ENCODE measurements around the gene FRMD4A.
"Not testable (repeated sequence)": the region's sequence is repeated elsewhere in the genome, so short reads cannot be mapped to it uniquely, and the experiment has no call there.

Gene FRMD4A

GRCh38 chr10:14146501-14146900 is 184.2 kb downstream of the FRMD4A start:
- DNase-seq (ENCODE audit: low spot score), result no peak

- DNase-seq (ENCODE audit: low spot score), result peak; percentile 44
These were observed 184.7 kb downstream of the FRMD4A start for GRCh38 chr10:14146025-14146424.

DNA sequence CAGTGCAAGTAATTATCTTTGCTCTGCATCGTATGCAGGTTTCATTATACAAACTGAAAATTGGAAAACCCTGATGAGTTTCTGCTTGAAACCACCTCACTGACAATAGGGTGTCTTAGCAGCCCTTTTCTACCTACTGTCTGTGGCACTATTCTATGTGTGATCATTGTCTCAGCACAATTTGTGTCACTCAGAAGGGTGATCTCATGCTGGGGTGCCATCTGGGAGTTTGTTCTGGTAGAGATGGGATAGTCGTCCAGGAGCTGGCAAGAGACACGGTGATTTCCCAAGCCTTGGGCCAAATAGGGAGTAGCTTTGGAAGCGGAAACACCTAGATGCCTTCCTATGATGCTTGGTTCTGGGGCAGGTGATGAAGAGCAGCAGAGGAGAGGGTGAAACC is 186.3 kb downstream of the FRMD4A start:
- no peak for DNase-seq (ENCODE audit: low spot score)

GRCh38 chr10:14142606-14143250 is 188.0 kb downstream of the FRMD4A start:
- DNase-seq (ENCODE audit: low spot score), result no peak

DNA sequence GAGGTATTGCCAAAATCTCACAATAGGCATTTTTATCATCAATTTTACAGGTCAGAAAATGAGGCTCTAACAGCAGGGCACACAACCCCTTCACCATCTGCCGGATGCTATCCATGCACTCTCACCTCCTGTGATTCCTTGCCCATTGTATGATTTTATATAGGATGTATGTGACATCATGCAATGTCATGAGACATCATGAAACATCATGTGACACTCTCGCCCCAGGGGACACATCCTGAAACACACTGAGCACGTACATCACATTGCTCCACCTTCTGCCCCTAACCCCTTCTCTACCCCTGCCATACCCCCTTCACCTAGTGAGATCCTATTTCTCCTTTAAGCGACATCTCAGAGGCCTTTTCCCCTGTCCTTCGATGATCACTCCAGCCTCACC is 189.4 kb downstream of the FRMD4A start:
- no peak for DNase-seq (ENCODE audit: low spot score)

- no peak for DNase-seq (ENCODE audit: low spot score)
These were observed 193.3 kb downstream of the FRMD4A start for GRCh38 chr10:14137391-14137790.

DNA sequence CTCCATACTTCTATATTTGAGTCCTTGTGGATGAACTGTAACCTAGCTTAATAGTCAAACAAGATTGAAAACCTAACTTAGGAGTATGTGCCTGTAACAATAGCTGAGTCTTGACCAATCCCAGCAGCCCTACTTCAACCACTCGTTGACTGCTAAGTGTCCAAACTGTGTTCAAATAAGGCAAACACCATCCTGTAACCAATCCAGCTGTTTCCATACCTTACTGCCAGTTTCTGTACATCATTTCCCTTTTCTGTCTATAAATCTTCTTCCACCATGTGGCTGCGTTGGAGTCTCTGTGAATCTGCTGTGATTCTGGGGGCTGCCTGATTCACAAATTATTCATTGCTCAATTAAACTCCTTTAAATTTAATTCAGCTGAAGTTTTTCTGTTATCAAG is 195.5 kb downstream of the FRMD4A start:
- not testable (repeated sequence) for DNase-seq (ENCODE audit: low spot score)

DNA sequence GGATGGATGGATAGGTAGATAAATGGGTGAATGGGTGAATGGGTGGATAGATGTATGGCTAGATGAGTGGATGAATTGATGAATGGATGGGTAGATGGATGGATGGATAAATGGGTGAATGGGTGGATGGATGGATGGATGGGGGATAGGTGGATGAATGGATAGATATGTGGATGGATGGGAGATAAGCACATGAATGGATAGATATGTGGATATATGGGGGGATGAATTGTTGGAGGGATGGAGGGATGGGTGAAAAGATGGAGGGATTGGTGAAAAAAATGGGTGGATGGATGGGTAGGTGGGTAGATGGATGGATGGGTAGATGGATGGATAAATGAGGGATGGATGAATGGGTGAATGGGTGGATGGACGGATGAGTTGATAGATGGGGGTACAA is 196.4 kb downstream of the FRMD4A start:
- DNase-seq (ENCODE audit: low spot score), result no peak

- DNase-seq (ENCODE audit: low spot score), result no peak
These were observed 199.3 kb downstream of the FRMD4A start for GRCh38 chr10:14131261-14131960.

GRCh38 chr10:14129770-14130169 is 201.0 kb downstream of the FRMD4A start:
- DNase-seq (ENCODE audit: low spot score), result no peak

DNA sequence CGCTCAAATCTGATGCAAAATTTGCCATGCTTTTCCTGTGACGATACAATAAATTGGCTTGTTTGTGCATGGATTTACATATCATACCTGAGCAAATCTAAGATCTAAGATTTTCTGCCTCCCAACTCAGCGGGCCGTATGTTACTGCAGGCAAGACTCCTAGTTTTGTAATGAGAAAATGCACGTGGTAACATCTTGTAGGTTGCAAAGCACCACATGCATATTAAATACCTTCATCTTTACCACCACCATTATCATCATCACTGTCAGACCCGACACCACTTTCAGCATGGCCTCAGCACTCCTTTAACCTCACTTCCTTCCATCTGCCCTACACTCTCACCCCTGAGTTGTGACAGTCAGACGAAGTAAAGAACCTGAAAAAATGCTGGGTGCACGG is 202.2 kb downstream of the FRMD4A start:
- DNase-seq (ENCODE audit: low spot score), result no peak

DNA sequence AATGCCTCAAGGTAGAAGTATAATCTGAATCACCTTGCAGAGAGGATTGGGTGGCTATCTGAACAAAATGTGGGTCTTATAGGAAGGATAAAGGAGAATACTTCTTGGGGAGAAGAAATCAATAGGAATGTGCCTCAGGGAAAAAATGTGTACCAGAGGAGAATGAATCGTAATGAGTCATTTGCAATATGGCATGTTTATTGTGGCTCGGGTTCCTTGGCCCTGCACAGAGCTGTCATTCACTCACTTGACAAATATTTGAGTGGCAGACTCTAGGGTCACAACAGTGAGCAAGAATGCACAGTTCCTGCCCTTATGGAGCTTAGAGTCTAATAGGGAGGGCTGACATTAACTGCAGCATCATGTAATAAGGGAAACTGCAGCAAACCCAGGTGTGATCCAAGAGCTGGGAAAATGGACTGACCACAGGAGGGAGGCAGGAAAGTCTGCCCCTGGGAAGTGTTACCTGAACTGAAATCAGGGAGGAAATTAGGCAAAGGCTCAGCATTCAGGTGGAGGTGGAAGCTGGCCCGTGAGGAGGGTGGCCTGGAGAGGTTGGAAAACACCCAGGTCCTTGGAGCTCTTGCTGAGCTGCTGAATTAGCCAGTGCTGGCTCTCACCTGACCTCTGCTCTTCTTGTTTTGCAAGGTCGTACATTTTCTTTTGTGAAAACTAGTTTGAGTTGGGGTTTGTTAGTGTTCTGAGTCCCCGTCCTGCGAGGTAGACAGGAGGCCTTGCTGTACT is 203.9 kb downstream of the FRMD4A start:
- peak; percentile 33 for DNase-seq (ENCODE audit: low spot score)

- DNase-seq (ENCODE audit: low spot score), result no peak
These were observed 205.2 kb downstream of the FRMD4A start for GRCh38 chr10:14125564-14125963.

- DNase-seq (ENCODE audit: low spot score), result peak; percentile 28
These were observed 205.8 kb downstream of the FRMD4A start for GRCh38 chr10:14124941-14125340.

- DNase-seq (ENCODE audit: low spot score), result peak; percentile 30
These were observed 207.6 kb downstream of the FRMD4A start for GRCh38 chr10:14123139-14123538.

- DNase-seq (ENCODE audit: low spot score), result no peak
These were observed 209.9 kb downstream of the FRMD4A start for GRCh38 chr10:14120812-14121211.

DNA sequence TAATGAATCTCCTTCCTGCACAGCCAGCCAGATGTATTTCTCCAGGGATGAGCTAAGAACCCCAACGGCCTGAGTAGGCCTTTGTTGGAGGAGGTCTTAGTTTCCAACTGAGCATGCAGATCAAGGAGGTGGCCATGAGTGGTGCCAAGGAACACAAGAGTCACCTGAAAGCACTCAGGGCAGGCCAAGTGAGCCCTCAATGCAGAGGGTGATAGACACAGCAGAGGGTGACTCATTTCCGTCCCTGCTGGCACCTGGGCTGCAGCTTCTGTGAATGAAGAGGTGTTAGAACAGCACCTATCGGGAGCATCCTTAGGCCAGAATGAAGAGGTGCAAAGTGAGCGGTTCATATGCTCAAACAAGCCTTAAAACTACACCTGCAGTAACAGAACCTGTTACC is 211.8 kb downstream of the FRMD4A start:
- no peak for DNase-seq (ENCODE audit: low spot score)

DNA sequence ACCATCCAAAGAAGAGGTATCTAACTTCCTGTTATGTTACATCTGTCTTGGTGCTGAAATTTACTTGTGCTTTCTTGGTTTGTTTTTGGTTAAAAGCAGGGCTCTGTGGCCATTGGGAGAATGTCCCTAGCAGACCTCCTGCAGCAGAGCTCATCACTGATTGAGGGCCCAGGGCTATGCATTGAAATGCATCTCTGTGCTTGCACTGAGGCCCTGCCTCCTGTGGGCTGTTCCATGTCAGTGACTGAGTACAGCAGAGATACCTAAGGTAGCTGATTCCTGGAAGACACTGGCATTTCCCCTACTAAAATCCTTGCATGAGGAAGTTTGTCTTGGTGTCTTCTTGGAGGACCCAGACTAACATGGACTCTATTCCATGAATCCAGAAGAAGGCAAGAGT is 213.9 kb downstream of the FRMD4A start:
- DNase-seq (ENCODE audit: low spot score), result no peak

- no peak for DNase-seq (ENCODE audit: low spot score)
These were observed 214.7 kb downstream of the FRMD4A start for GRCh38 chr10:14116021-14116420.

DNA sequence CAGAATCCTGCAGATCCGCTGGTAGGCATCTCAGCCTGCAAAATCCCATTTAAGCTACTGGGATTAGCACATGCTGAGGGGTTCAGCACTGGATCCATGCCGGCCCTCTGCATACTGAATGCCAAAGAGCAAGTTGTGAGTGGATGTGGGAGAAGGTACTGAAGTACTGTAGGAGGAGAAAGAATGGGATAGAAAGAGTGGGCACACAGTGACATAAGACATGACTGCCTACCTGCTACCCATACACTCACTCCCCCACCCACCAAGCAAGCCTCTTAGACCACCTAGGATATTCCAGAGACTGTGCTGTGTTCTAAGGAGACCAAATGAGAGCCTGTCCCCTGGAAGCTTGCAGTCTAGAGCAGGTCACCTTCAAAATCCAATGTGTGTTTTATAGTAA is 215.9 kb downstream of the FRMD4A start:
- DNase-seq (ENCODE audit: low spot score), result no peak

- DNase-seq (ENCODE audit: low spot score), result no peak
These were observed 218.7 kb downstream of the FRMD4A start for GRCh38 chr10:14112056-14112455.

DNA sequence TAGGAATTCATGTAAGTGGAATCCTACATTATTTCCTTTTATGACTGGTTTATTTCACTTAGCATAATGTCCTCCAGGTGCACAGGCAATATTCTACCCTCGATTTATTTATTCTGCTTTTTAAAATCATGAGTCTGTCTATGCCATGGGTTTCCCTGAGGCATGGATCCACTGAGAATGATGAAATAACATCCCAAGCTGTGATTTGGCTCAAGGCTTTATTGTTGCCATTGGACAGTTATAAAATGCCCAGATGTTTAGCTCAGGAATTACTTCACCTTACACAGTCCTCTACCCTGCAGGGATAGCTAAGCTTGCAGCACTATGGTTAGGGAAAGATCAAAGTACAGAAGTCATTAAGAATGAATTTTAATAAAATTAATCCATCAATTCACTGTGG is 219.5 kb downstream of the FRMD4A start:
- DNase-seq (ENCODE audit: low spot score), result no peak

GRCh38 chr10:14106828-14107227 is 223.9 kb downstream of the FRMD4A start:
- no peak for DNase-seq (ENCODE audit: low spot score)

Measured in AG20443 (cell line).